H1 (cell line): ENCODE measurements around the gene LRRC17. TPM values are rescaled to one million over a fixed set of nuclear protein-coding genes. Genes with fewer than 3 reads are reported as not detected.

Source experiments
- CTCF ChIA-PET: fragments of 300-600 bp; sonication (Branson Sonifier 250); formaldehyde crosslinking; loops from one replicate; lab custom pipeline; 2021; ENCODE audit not compliant: partially characterized antibody; lab: Charles Lee
- POLR2A ChIA-PET: fragments of 300-600 bp; sonication (Branson Sonifier 250); formaldehyde crosslinking; loops from one replicate; lab custom pipeline; 2021; ENCODE audit warnings: inconsistent platforms; ENCODE audit not compliant: partially characterized antibody; lab: Charles Lee
- DNase-seq, 2 experiments: peaks; one replicate each; pipeline versions ENCODE4 v3.0.0 to v3.0.0-alpha.2; 2010 to 2022; ENCODE audit warnings: low spot score in 2 of 2, low read depth in 1 of 2, mixed read lengths in 1 of 2
- FAIRE-seq: peaks from 2 replicates; lab custom pipeline; 2011; peaks lifted over from hg19 to GRCh38; lab: Jason Lieb, UNC
- H2AFZ ChIP-seq: 2 replicates; pipeline ENCODE4 v1.8.1; 2012; ENCODE audit warnings: low read length, inconsistent platforms
- H2AK5ac ChIP-seq: 2 replicates; pipeline ENCODE4 v1.6.1; 2013; ENCODE audit warnings: low read depth, low read length
- H2BK120ac ChIP-seq: replicated peaks from 2 replicates; pipeline ENCODE3; 2013; ENCODE audit warnings: low read depth, low read length, inconsistent platforms
- H2BK12ac ChIP-seq: 2 replicates; pipeline ENCODE4 v1.6.1; 2013; ENCODE audit warnings: low read depth, low read length
- H2BK15ac ChIP-seq: 2 replicates; pipeline ENCODE4 v1.6.1; 2013; ENCODE audit warnings: low read length
- H2BK20ac ChIP-seq: 2 replicates; pipeline ENCODE4 v1.6.1; 2013; ENCODE audit warnings: low read length
- H2BK5ac ChIP-seq: 2 replicates; pipeline ENCODE4 v1.6.1; 2013; ENCODE audit warnings: low read depth, low read length
- H3K14ac ChIP-seq: 2 replicates; pipeline ENCODE4 v1.6.1; 2013; ENCODE audit warnings: inconsistent platforms; ENCODE audit not compliant: insufficient read length
- H3K18ac ChIP-seq: 2 replicates; pipeline ENCODE4 v1.6.1; 2013; ENCODE audit warnings: low read length; ENCODE audit errors: extremely low read depth
- H3K23ac ChIP-seq: 2 replicates; pipeline ENCODE4 v1.6.1; 2013; ENCODE audit warnings: inconsistent platforms; ENCODE audit not compliant: insufficient read length
- H3K23me2 ChIP-seq: 2 replicates; pipeline ENCODE4 v1.6.1; 2013; ENCODE audit warnings: low read depth, low read length
- H3K27ac ChIP-seq: 2 replicates; pipeline ENCODE4 v1.6.1; 2011; ENCODE audit warnings: low read depth, low read length, inconsistent platforms
- H3K27me3 ChIP-seq, 4 experiments: replicated peaks in 1 of 4; 1 replicate in 1 of 4; 2 replicates in 3 of 4; pipeline versions ENCODE4 v1.6.1 to v1.8.1; 2011 to 2013; ENCODE audit warnings: low read length in 3 of 4, mild to moderate bottlenecking in 3 of 4, inconsistent platforms in 2 of 4, mixed read lengths in 2 of 4, moderate library complexity in 1 of 4; ENCODE audit not compliant: control insufficient read depth in 3 of 4, insufficient read depth in 3 of 4; ENCODE audit errors: extremely low read depth in 1 of 4
- H3K36me3 ChIP-seq, 4 experiments: 2 replicates each; pipeline versions ENCODE4 v1.6.1 to v1.8.1; 2011 to 2013; ENCODE audit warnings: mild to moderate bottlenecking in 4 of 4, low read length in 3 of 4, moderate library complexity in 2 of 4, control low read depth in 1 of 4, inconsistent platforms in 1 of 4; ENCODE audit not compliant: insufficient read depth in 4 of 4, control insufficient read depth in 2 of 4
- H3K4ac ChIP-seq: replicated peaks from 2 replicates; pipeline ENCODE3; 2013; ENCODE audit warnings: low read length, low read depth, mixed read lengths, inconsistent platforms; ENCODE audit not compliant: insufficient read length
- H3K4me1 ChIP-seq, 4 experiments: replicated peaks in 1 of 4; 1 replicate in 1 of 4; 2 replicates in 3 of 4; pipeline versions ENCODE4 v1.6.1 to v1.8.1; 2011 to 2013; ENCODE audit warnings: low read length in 3 of 4, inconsistent platforms in 2 of 4, mixed read lengths in 1 of 4; ENCODE audit not compliant: insufficient read depth in 4 of 4, control insufficient read depth in 3 of 4
- H3K4me2 ChIP-seq, 2 experiments: 2 replicates each; pipeline versions ENCODE4 v1.6.1 to v1.8.1; 2011 to 2013; ENCODE audit warnings: low read depth in 2 of 2, low read length in 2 of 2, control low read depth in 1 of 2, inconsistent platforms in 1 of 2, mild to moderate bottlenecking in 1 of 2; ENCODE audit not compliant: insufficient read depth in 1 of 2
- H3K4me3 ChIP-seq, 4 experiments: fragments of 200-600, 300-600 bp in 1 of 4; sonication (generic), shearing (Covaris generic), sonication (Bioruptor Twin) in 1 of 4; 2 replicates each; pipeline versions ENCODE4 v1.5.1 to v1.8.1; 2011 to 2016; ENCODE audit warnings: low read length in 4 of 4, low read depth in 3 of 4, control low read depth in 2 of 4, inconsistent platforms in 2 of 4, mild to moderate bottlenecking in 2 of 4, mixed read lengths in 1 of 4, moderate library complexity in 1 of 4; ENCODE audit not compliant: insufficient read depth in 2 of 4; ENCODE audit errors: extremely low read depth in 1 of 4
- H3K56ac ChIP-seq: replicated peaks from 2 replicates; pipeline ENCODE3; 2013; ENCODE audit warnings: low read depth, mild to moderate bottlenecking, mixed read lengths, low read length, inconsistent platforms; ENCODE audit not compliant: insufficient read length
- H3K79me1 ChIP-seq: 2 replicates; pipeline ENCODE4 v1.6.1; 2013; ENCODE audit warnings: low read depth, low read length, control low read depth
- H3K79me2 ChIP-seq, 2 experiments: 2 replicates each; pipeline versions ENCODE4 v1.6.1 to v1.8.1; 2012 to 2013; ENCODE audit warnings: low read length in 2 of 2, mild to moderate bottlenecking in 2 of 2, inconsistent platforms in 1 of 2; ENCODE audit not compliant: insufficient read depth in 2 of 2, control insufficient read depth in 1 of 2
- H3K9ac ChIP-seq, 4 experiments: replicated peaks in 1 of 4; 1 replicate in 1 of 4; 2 replicates in 3 of 4; pipeline versions ENCODE4 v1.6.1 to v1.8.1; 2011 to 2013; ENCODE audit warnings: low read depth in 3 of 4, low read length in 3 of 4, control low read depth in 2 of 4, mild to moderate bottlenecking in 2 of 4, moderate library complexity in 2 of 4, inconsistent platforms in 1 of 4; ENCODE audit errors: extremely low read depth in 1 of 4
- H3K9me3 ChIP-seq, 2 experiments: 2 replicates each; pipeline versions ENCODE4 v1.6.1 to v1.8.1; 2012 to 2013; ENCODE audit warnings: mild to moderate bottlenecking in 2 of 2, moderate library complexity in 2 of 2, control low read depth in 1 of 2, inconsistent platforms in 1 of 2, low read depth in 1 of 2, low read length in 1 of 2, mixed read lengths in 1 of 2; ENCODE audit not compliant: insufficient read depth in 2 of 2
- H4K20me1 ChIP-seq, 2 experiments: replicated peaks in 1 of 2; 2 replicates each; pipeline versions ENCODE3 to v1.8.1; 2011 to 2013; ENCODE audit warnings: inconsistent platforms in 2 of 2, low read length in 2 of 2, mild to moderate bottlenecking in 1 of 2; ENCODE audit not compliant: insufficient read depth in 2 of 2, control insufficient read depth in 1 of 2
- H4K5ac ChIP-seq: 2 replicates; pipeline ENCODE4 v1.6.1; 2013; ENCODE audit warnings: low read length, low read depth, mixed read lengths, inconsistent platforms; ENCODE audit not compliant: insufficient read length
- H4K8ac ChIP-seq: 2 replicates; pipeline ENCODE4 v1.8.0; 2013; ENCODE audit warnings: mild to moderate bottlenecking, moderate library complexity, low read length, inconsistent platforms; ENCODE audit not compliant: insufficient read depth; ENCODE audit errors: extremely low read depth
- H4K91ac ChIP-seq: replicated peaks from 2 replicates; pipeline ENCODE3; 2013; ENCODE audit warnings: low read length, mixed read lengths, inconsistent platforms; ENCODE audit not compliant: insufficient read length
- BCL11A ChIP-seq, 2 experiments: IDR thresholded peaks; one replicate each; pipeline ENCODE4 v1.6.1; 2011; ENCODE audit warnings: low read depth in 2 of 2, low read length in 2 of 2, mild to moderate bottlenecking in 2 of 2
- BRCA1 ChIP-seq: IDR thresholded peaks from 2 replicates; pipeline ENCODE4 v1.6.1; 2012; ENCODE audit warnings: low read depth, low read length, improper control_type of control experiment
- CEBPB ChIP-seq: IDR thresholded peaks from 2 replicates; pipeline ENCODE4 v1.6.1; 2012; ENCODE audit warnings: low read depth, low read length
- CHD2 ChIP-seq: IDR thresholded peaks from 2 replicates; pipeline ENCODE4 v1.6.1; 2012; ENCODE audit warnings: low read length, improper control_type of control experiment
- EGR1 ChIP-seq: IDR thresholded peaks from 2 replicates; pipeline ENCODE4 v1.6.1; 2011; ENCODE audit warnings: low read depth, low read length, borderline replicate concordance
- EZH2 ChIP-seq: fragments of 200-600 bp; sonication (generic); IDR thresholded peaks from 2 replicates; pipeline ENCODE4 v1.7.1; 2012; ENCODE audit warnings: low read depth, mild to moderate bottlenecking, moderate library complexity, low read length, inconsistent platforms; ENCODE audit not compliant: severe bottlenecking
- FOSL1 ChIP-seq: IDR thresholded peaks from 2 replicates; pipeline ENCODE4 v1.6.1; 2011; ENCODE audit warnings: mild to moderate bottlenecking, low read depth, low read length, moderate library complexity; ENCODE audit not compliant: insufficient read depth
- HDAC6 ChIP-seq: IDR thresholded peaks from one replicate; pipeline ENCODE4 v1.7.1; 2012; ENCODE audit warnings: low read depth, mild to moderate bottlenecking, inconsistent platforms, low read length, moderate library complexity
- POLR2AphosphoS5 ChIP-seq: IDR thresholded peaks from 2 replicates; pipeline ENCODE4 v1.6.1; 2011; ENCODE audit warnings: low read depth, low read length
- RAD21 ChIP-seq, 2 experiments: IDR thresholded peaks in 1 of 2; conservative IDR thresholded peaks in 1 of 2; 2 replicates each; pipeline ENCODE4 v1.6.1; 2011; ENCODE audit warnings: low read depth in 2 of 2, low read length in 2 of 2, improper control_type of control experiment in 1 of 2, inconsistent platforms in 1 of 2, mild to moderate bottlenecking in 1 of 2, moderate library complexity in 1 of 2
- RXRA ChIP-seq: IDR thresholded peaks from 2 replicates; pipeline ENCODE4 v1.6.1; 2011; ENCODE audit warnings: low read depth, mild to moderate bottlenecking, low read length, moderate library complexity; ENCODE audit not compliant: insufficient read depth
- SIRT6 ChIP-seq: IDR thresholded peaks from one replicate; pipeline ENCODE4 v1.7.1; 2012; ENCODE audit warnings: low read length, inconsistent platforms
- SP1 ChIP-seq: IDR thresholded peaks from 2 replicates; pipeline ENCODE4 v1.6.1; 2011; ENCODE audit warnings: low read depth, low read length
- TCF12 ChIP-seq: IDR thresholded peaks from 2 replicates; pipeline ENCODE4 v1.6.1; 2011; ENCODE audit warnings: low read depth, mild to moderate bottlenecking, low read length
- YY1 ChIP-seq: IDR thresholded peaks from 2 replicates; pipeline ENCODE4 v1.6.1; 2011; ENCODE audit warnings: low read depth, mild to moderate bottlenecking, low read length
- WGBS, 2 experiments: shearing (Covaris generic) in 1 of 2; methylation state at CpG; one replicate each; pipeline versions ENCODE4 v1.1.6 to v1.1.7; 2013 to 2015; ENCODE audit warnings: low lambda C conversion rate in 2 of 2, mixed read lengths in 2 of 2, inconsistent platforms in 1 of 2, low coverage in 1 of 2, missing lambda C conversion rate in 1 of 2; ENCODE audit not compliant: insufficient replicate concordance in 2 of 2, insufficient coverage in 1 of 2, insufficient read length in 1 of 2; ENCODE audit errors: extremely low coverage in 1 of 2, missing lambda C conversion rate in 1 of 2; 5-methylcytosine and 5-hydroxymethylcytosine counted together
- polyA plus RNA-seq, 7 experiments: library from polyadenylated mRNA; depleted of rRNA in 3 of 7; stranded (reverse) in 5 of 7; unstranded in 2 of 7; fragments of >200 nt in 5 of 7; fragments of 200-250 nt in 2 of 7; gene quantifications; 1 replicate in 5 of 7; 2 replicates in 1 of 7; 4 replicates in 1 of 7; pipeline versions ENCODE4 v1.2.1 to v1.2.3, GENCODE V29; 2011 to 2013; ENCODE audit warnings: missing spikeins in 2 of 7, mixed read lengths in 2 of 7
- total RNA-seq: library from RNA; stranded (reverse); fragmentation: NEBNext Ultra II Directional; extraction: Animal tissue kit (Norgen Biotek cat#: 25700); gene quantifications from 2 replicates; pipeline ENCODE4 v1.2.1, GENCODE V29; 2021

Gene LRRC17
- total and polyA plus RNA-seq, 2 of the 8 experiments (the other 6 are each of a cell fraction or from before 2014, with no cell fraction given) = 3.0 TPM

DNA sequence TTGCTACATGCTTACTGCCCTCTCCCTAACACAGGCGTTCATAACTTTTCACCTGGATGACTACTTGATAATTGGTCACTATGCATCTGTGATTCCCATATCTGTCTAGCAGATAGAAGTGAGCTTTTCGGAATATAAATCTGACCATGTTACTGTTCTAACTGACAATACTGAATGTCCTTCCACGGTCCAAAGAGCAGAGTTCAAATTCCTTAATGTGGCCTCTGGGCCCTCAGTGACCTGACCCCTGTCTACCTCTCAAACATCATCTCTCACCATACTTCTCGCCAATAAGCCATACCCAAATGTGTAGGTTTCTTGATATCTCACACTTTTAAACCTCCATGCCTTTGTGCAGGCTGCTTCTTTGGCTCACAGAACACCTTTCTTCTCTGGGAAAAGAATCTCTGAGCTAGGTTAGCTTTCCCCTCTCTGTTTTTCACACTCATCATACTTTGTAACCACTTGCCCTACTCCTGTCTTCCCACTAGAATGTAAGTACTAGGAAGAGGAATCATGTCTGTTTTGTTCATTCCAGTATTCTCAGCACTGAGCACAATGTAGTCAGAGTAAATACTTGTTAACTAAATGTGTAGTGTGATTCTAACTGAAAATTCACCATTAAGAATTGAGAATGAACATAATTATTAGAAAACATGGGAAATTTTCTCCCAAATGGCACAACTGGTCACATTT, 39.2 kb upstream of the LRRC17 start:
- no peak overlapping the region for H2BK5ac ChIP-seq
- H2BK20ac ChIP-seq = no peak overlapping the region
- no peak overlapping the region for H2BK12ac ChIP-seq
- H3K27ac ChIP-seq = no peak overlapping the region
- no peak overlapping the region for H3K4me3 ChIP-seq
- H2BK120ac ChIP-seq = no peak overlapping the region
- no peak overlapping the region for H4K8ac ChIP-seq
- FAIRE-seq (no peak), DNase-seq (no peak)
- no peak overlapping the region for H2AFZ ChIP-seq
- 75% methylated on average over 4 of the region's 4 CpGs; no CpG with 5 or more reads in 1 of the 2 experiments for WGBS, 2 experiments
- H3K4me2 ChIP-seq = no peak overlapping the region
- H4K20me1 ChIP-seq = no peaks in the 10 kb centered on the region
- POLR2A ChIA-PET = no interaction called here
- H3K18ac ChIP-seq = no peak overlapping the region
- no peak overlapping the region for H4K91ac ChIP-seq
- no peak overlapping the region for H3K23ac ChIP-seq
- H3K14ac ChIP-seq = no peak overlapping the region
- H3K36me3 ChIP-seq = no peaks in the 10 kb centered on the region; a peak in 1 of 8 replicates
- CTCF ChIA-PET = interaction anchor here (1.2 to 1.3 kb wide), 2 partner anchors 8 to 10 kb away, joined by 4 read pairs; no protein-coding TSS in a partner anchor
- H4K5ac ChIP-seq = no peak overlapping the region
- H3K9ac ChIP-seq = no peak overlapping the region
- no peaks in the 10 kb centered on the region for H3K27me3 ChIP-seq
- H2BK15ac ChIP-seq = no peak overlapping the region
- H3K79me2 ChIP-seq = no peaks in the 10 kb centered on the region
- no peaks in the 10 kb centered on the region for H3K79me1 ChIP-seq
- H2AK5ac ChIP-seq = no peak overlapping the region
- no peak overlapping the region for H3K4ac ChIP-seq
- no peak overlapping the region for H3K56ac ChIP-seq
- H3K4me1 ChIP-seq = no peaks in the 10 kb centered on the region
- H3K23me2 ChIP-seq = no peaks in the 10 kb centered on the region; the same call in 1 of the 2 replicates
- H3K9me3 ChIP-seq = no peaks in the 10 kb centered on the region
- TF ChIP-seq BRCA1 (no peak), BCL11A (IDR thresholded peaks at IDR 0.05; ENCODE audit: low read depth in 2 of 2, low read length in 2 of 2) (no peak), SIRT6 (no peak), FOSL1 (no peak), TCF12 (no peak), SP1 (no peak), EZH2 (no peak), CEBPB (no peak), CHD2 (no peak), POLR2AphosphoS5 (no peak), EGR1 (no peak), HDAC6 (no peak), YY1 (no peak), RAD21 (IDR thresholded peaks at IDR 0.05 in 1 of 2, conservative IDR thresholded peaks at IDR 0.05 in 1 of 2; ENCODE audit: low read depth in 2 of 2, low read length in 2 of 2) (no peak), RXRA (no peak)
